ENCODE results near the gene MIOX.

MIOX gene

GRCh38 chr22:50507421-50507990 is 20.8 kb downstream of the MIOX start, which contains the start of gene LMF2:
LMF2 (minus strand) TSS chr22:50507702; CDS start chr22:50507675, 27 bp downstream.
- H3K4me3 ChIP-seq (ENCODE audit: low read depth, low read length) = peak within 1 kb of the TSS; percentile 98
- no peak for DNase-seq (ENCODE audit: low read depth, low spot score)
- in situ Hi-C loops (cut with HindIII; ENCODE audit: low sequenced_read_pairs) = no loop called here
- no peak for TF ChIP-seq CTCF (IDR thresholded peaks at IDR 0.05; ENCODE audit: low read depth, low read length)

- in situ Hi-C loops (cut with HindIII; ENCODE audit: low sequenced_read_pairs) = no loop called here
- DNase-seq (ENCODE audit: low read depth, low spot score) = peak; percentile 98
- peak within 1 kb of the TSS; percentile 98 for H3K4me3 ChIP-seq (ENCODE audit: low read depth, low read length)
- TF ChIP-seq CTCF (IDR thresholded peaks at IDR 0.05; ENCODE audit: low read depth, low read length) = no peak
These were observed 21.6 kb downstream of the MIOX start, which contains the start of gene NCAPH2 for GRCh38 chr22:50507991-50508884. NCAPH2 (plus strand) TSS chr22:50508224; CDS start chr22:50508338, 114 bp downstream.

- in situ Hi-C loops (cut with HindIII; ENCODE audit: low sequenced_read_pairs) = no loop called here
- no peak for TF ChIP-seq CTCF (IDR thresholded peaks at IDR 0.05; ENCODE audit: low read depth, low read length)
- DNase-seq (ENCODE audit: low read depth, low spot score) = no peak
- H3K4me3 ChIP-seq (ENCODE audit: low read depth, low read length) = peak overlapping the region; percentile 81
These were observed 22.2 kb downstream of the MIOX start for GRCh38 chr22:50508897-50509296.

- DNase-seq (ENCODE audit: low read depth, low spot score) = no peak
- in situ Hi-C loops (cut with HindIII; ENCODE audit: low sequenced_read_pairs) = no loop called here
- no peak overlapping the region for H3K4me3 ChIP-seq (ENCODE audit: low read depth, low read length)
- TF ChIP-seq CTCF (IDR thresholded peaks at IDR 0.05; ENCODE audit: low read depth, low read length) = no peak
These were observed 26.5 kb downstream of the MIOX start for GRCh38 chr22:50513175-50513574.

GRCh38 chr22:50516068-50516467 is 29.4 kb downstream of the MIOX start:
- in situ Hi-C loops (cut with HindIII; ENCODE audit: low sequenced_read_pairs) = no loop called here
- TF ChIP-seq CTCF (IDR thresholded peaks at IDR 0.05; ENCODE audit: low read depth, low read length) = no peak
- no peak for DNase-seq (ENCODE audit: low read depth, low spot score)
- no peak overlapping the region for H3K4me3 ChIP-seq (ENCODE audit: low read depth, low read length)

- DNase-seq (ENCODE audit: low read depth, low spot score) = no peak
- no peak overlapping the region for H3K4me3 ChIP-seq (ENCODE audit: low read depth, low read length)
- TF ChIP-seq CTCF (IDR thresholded peaks at IDR 0.05; ENCODE audit: low read depth, low read length) = no peak
- in situ Hi-C loops (cut with HindIII; ENCODE audit: low sequenced_read_pairs) = no loop called here
These were observed 30.2 kb downstream of the MIOX start for GRCh38 chr22:50516891-50517290.
